Activated T-helper 1 cell treated with Interleukin-2 at 50 U/mL for 16 hours (primary cell): ENCODE data around the gene NDUFC2.
"Not testable (repeated sequence)": the region's sequence is repeated elsewhere in the genome, so short reads cannot be mapped to it uniquely, and the experiment has no call there.

Experiments used
- DNase-seq: peaks from one replicate; pipeline ENCODE4 v3.0.0-alpha.2; 2020; ENCODE audit warnings: low read depth

Gene NDUFC2

GRCh38 chr11:78030429-78031325, 49.0 kb downstream of the NDUFC2 start:
- no peak for DNase-seq

GRCh38 chr11:78028423-78028822, 51.2 kb downstream of the NDUFC2 start:
- DNase-seq, result not testable (repeated sequence)

GRCh38 chr11:78027759-78028158, 51.9 kb downstream of the NDUFC2 start:
- no peak for DNase-seq

- DNase-seq, result no peak
Observed at GRCh38 chr11:78025378-78025777, 54.3 kb downstream of the NDUFC2 start.

- DNase-seq, result no peak
Observed at GRCh38 chr11:78023426-78023825, 56.2 kb downstream of the NDUFC2 start.

- DNase-seq, result no peak
Observed at GRCh38 chr11:78022397-78023396, 57.0 kb downstream of the NDUFC2 start, which contains the start of gene KCTD14. TSS of gene KCTD14 (minus strand) at chr11:78023276. CDS start at chr11:78023249, 27 bp downstream.

- DNase-seq, result no peak
Observed at GRCh38 chr11:78021611-78022010, 58.1 kb downstream of the NDUFC2 start.

- no peak for DNase-seq
Observed at GRCh38 chr11:78020246-78020645, 59.4 kb downstream of the NDUFC2 start.

GRCh38 chr11:78019808-78020207, 59.9 kb downstream of the NDUFC2 start:
- DNase-seq, result no peak
